PFSK-1 (cell line): ENCODE data around the gene CDKN2B.

ENCODE experiments used
- FOXP2 ChIP-seq: optimal IDR thresholded peaks from 2 replicates; pipeline ENCODE3; 2011; ENCODE audit warnings: borderline replicate concordance, control low read depth, inconsistent platforms; ENCODE audit not compliant: insufficient read depth; ENCODE audit errors: extremely low read length, extremely low read depth
- POLR2AphosphoS5 ChIP-seq: IDR thresholded peaks from 2 replicates; pipeline ENCODE4 v1.6.1; 2012; ENCODE audit warnings: low read depth, mild to moderate bottlenecking, control low read depth, low read length, moderate library complexity
- TAF1 ChIP-seq: IDR thresholded peaks from 2 replicates; pipeline ENCODE4 v1.6.1; 2012; ENCODE audit warnings: low read length, control low read depth, borderline replicate concordance; ENCODE audit not compliant: insufficient read depth

DNA sequence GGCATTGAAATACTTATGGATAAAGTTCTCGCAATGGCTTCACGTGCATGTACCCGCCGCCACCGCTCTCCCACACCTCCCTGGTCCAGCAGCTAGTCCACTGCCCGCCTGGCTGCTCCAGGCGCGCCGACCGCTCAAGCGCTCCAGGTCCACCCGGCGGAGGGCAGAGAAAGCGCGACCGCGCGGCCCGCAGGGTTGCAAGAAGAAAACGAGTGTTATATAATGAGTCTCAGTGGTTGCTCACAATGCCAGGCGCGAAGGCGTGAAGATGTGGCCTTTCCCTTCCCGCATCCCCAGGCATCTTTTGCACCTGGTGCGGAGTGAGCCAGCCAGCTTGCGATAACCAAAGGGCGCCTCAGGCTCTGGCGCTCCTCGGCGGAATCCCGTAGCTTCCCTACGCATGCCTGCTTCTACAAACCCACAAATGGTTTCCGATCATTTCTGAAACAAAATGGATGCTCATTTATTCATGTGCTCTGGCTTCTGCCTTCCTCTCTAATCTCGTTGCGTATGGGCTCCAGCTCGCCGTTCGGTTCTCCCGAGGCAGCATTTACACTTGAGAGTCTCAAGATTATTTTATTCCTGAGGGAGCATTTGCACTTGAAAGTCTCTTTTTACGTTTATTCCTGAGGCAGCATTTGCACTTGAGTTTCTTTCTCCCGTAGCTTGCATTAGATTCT, 40.6 kb downstream of the CDKN2B start:
- TF ChIP-seq TAF1 (no peak), FOXP2 (no peak), POLR2AphosphoS5 (no peak)
